Measurements from ENCODE around the gene DMD. TPM values are rescaled to one million over a fixed set of nuclear protein-coding genes. Genes with fewer than 3 reads are reported as not detected.

DMD gene
- total and polyA plus RNA-seq, 2 of the 13 experiments (the other 11 are each of a cell fraction or from before 2014, with no cell fraction given) = 17.6 to 25.9 TPM

GRCh38 chrX:31294475-31294874 lies 1916.9 kb downstream of the DMD start (continued):
- TF ChIP-seq ZNF275 (CRISPR knock-in tag; IDR thresholded peaks at IDR 0.05; ENCODE audit: borderline replicate concordance) = no peak

GRCh38 chrX:31293409-31293808 lies 1917.9 kb downstream of the DMD start:
- no peak for FAIRE-seq
- Histone ChIP-seq H3K79me2 (ENCODE audit: insufficient read depth, low read length) (no peaks in the 10 kb centered on the region), H4K20me1 (ENCODE audit: insufficient read depth, low read length) (no peaks in the 10 kb centered on the region), H3K27me3 (ENCODE audit: control insufficient read depth in 1 of 2, insufficient read depth in 2 of 2, low read length in 2 of 2) (no peaks in the 10 kb centered on the region), H3K4me1 (ENCODE audit: insufficient read depth, low read length) (no peaks in the 10 kb centered on the region), H3K36me3 (replicated peaks in 1 of 2; ENCODE audit: control insufficient read depth in 1 of 2, insufficient read depth in 2 of 2, low read length in 2 of 2) (no peaks in the 10 kb centered on the region), H2AFZ (ENCODE audit: low read length) (no peak overlapping the region), H3K9ac (ENCODE audit: insufficient read depth, low read depth, low read length) (no peak overlapping the region), H3K4me3 (replicated peaks in 1 of 3; ENCODE audit: insufficient read depth in 1 of 3, low read depth in 2 of 3, low read length in 3 of 3) (no peak overlapping the region), H3K9me3 (ENCODE audit: low read length) (no peaks in the 10 kb centered on the region), H3K27ac (ENCODE audit: extremely low read length, insufficient read depth, low read length) (no peak overlapping the region), H3K4me2 (ENCODE audit: low read depth, low read length) (no peak overlapping the region)
- TF ChIP-seq SMC3 (IDR thresholded peaks at IDR 0.05; ENCODE audit: low read length) (peak; percentile 45; the same call in 1 of the 2 replicates), ZBTB3 (CRISPR knock-in tag; IDR thresholded peaks at IDR 0.05; ENCODE audit: borderline replicate concordance, low read depth) (no peak), HMGXB4 (CRISPR knock-in tag; IDR thresholded peaks at IDR 0.05; ENCODE audit: borderline replicate concordance in 1 of 2, low read depth in 1 of 2) (no peak), STAG1 (CRISPR knock-in tag; IDR thresholded peaks at IDR 0.05) (peak; percentile 72), CTCF (CRISPR knock-in tag; IDR thresholded peaks at IDR 0.05) (peak; percentile 50)
- DNase-seq (ENCODE audit: low spot score) = peak; percentile 2
- ChIA-PET CTCF (ENCODE audit: low intra/inter-chr PET ratio, low total read pairs) (interaction anchor here (0.9 to 1.3 kb wide), 3 partner anchors 80 to 257 kb away, joined by 3 to 7 read pairs (median 5); no protein-coding TSS in a partner anchor), POLR2A (no interaction called here)
- peak; percentile 67 for ATAC-seq
- 24% methylated on average over 6 of the region's 6 CpGs for WGBS (ENCODE audit: low lambda C conversion rate)
- BruUV-seq (replicated peaks) = no TSS peak
- intact Hi-C loops (cut with micrococcal nuclease; ENCODE audit: unreplicated experiment) = loop anchor here (1.0 kb wide), 1 partner anchor 79 kb away; no protein-coding TSS in a partner anchor
- in situ Hi-C loops (cut with HindIII; ENCODE audit: extremely low pct_ligation_motif_present, low pct_unique_long_range_greater_than_20kb) = loop anchor here (10.0 kb wide), 1 partner anchor 259 kb away; no protein-coding TSS in a partner anchor

Measured in HepG2 (cell line).